ENCODE results near the gene NPAT. TPM values are rescaled to one million over a fixed set of nuclear protein-coding genes. Genes with fewer than 3 reads are reported as not detected.

Gene NPAT
- total and polyA plus RNA-seq, 2 of the 13 experiments (the other 11 are each of a cell fraction or from before 2014, with no cell fraction given) = 4.4 to 11.2 TPM

- TF ChIP-seq, protein P1, sequence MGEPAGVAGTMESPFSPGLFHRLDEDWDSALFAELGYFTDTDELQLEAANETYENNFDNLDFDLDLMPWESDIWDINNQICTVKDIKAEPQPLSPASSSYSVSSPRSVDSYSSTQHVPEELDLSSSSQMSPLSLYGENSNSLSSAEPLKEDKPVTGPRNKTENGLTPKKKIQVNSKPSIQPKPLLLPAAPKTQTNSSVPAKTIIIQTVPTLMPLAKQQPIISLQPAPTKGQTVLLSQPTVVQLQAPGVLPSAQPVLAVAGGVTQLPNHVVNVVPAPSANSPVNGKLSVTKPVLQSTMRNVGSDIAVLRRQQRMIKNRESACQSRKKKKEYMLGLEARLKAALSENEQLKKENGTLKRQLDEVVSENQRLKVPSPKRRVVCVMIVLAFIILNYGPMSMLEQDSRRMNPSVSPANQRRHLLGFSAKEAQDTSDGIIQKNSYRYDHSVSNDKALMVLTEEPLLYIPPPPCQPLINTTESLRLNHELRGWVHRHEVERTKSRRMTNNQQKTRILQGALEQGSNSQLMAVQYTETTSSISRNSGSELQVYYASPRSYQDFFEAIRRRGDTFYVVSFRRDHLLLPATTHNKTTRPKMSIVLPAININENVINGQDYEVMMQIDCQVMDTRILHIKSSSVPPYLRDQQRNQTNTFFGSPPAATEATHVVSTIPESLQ (CRISPR knock-in tag; conservative IDR thresholded peaks at IDR 0.05) = no peak
- TF ChIP-seq, protein P2, sequence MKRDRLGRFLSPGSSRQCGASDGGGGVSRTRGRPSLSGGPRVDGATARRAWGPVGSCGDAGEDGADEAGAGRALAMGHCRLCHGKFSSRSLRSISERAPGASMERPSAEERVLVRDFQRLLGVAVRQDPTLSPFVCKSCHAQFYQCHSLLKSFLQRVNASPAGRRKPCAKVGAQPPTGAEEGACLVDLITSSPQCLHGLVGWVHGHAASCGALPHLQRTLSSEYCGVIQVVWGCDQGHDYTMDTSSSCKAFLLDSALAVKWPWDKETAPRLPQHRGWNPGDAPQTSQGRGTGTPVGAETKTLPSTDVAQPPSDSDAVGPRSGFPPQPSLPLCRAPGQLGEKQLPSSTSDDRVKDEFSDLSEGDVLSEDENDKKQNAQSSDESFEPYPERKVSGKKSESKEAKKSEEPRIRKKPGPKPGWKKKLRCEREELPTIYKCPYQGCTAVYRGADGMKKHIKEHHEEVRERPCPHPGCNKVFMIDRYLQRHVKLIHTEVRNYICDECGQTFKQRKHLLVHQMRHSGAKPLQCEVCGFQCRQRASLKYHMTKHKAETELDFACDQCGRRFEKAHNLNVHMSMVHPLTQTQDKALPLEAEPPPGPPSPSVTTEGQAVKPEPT (CRISPR knock-in tag; IDR thresholded peaks at IDR 0.05; ENCODE audit: low read depth) = no peak
- TF ChIP-seq TBX2 (CRISPR knock-in tag; IDR thresholded peaks at IDR 0.05; ENCODE audit: borderline replicate concordance) = peak; percentile 82; the same call in 1 of the 2 replicates
- no peak; the same call in 1 of the 2 replicates for TF ChIP-seq NFIB (CRISPR knock-in tag; IDR thresholded peaks at IDR 0.05; ENCODE audit: borderline replicate concordance)
- TF ChIP-seq AGO1 (IDR thresholded peaks at IDR 0.05; ENCODE audit: low read depth, low read length, poor library complexity, severe bottlenecking) = no peak
- TF ChIP-seq EZH2 (conservative IDR thresholded peaks at IDR 0.05; ENCODE audit: low read depth, low read length) = no peak
- TF ChIP-seq, protein P3, sequence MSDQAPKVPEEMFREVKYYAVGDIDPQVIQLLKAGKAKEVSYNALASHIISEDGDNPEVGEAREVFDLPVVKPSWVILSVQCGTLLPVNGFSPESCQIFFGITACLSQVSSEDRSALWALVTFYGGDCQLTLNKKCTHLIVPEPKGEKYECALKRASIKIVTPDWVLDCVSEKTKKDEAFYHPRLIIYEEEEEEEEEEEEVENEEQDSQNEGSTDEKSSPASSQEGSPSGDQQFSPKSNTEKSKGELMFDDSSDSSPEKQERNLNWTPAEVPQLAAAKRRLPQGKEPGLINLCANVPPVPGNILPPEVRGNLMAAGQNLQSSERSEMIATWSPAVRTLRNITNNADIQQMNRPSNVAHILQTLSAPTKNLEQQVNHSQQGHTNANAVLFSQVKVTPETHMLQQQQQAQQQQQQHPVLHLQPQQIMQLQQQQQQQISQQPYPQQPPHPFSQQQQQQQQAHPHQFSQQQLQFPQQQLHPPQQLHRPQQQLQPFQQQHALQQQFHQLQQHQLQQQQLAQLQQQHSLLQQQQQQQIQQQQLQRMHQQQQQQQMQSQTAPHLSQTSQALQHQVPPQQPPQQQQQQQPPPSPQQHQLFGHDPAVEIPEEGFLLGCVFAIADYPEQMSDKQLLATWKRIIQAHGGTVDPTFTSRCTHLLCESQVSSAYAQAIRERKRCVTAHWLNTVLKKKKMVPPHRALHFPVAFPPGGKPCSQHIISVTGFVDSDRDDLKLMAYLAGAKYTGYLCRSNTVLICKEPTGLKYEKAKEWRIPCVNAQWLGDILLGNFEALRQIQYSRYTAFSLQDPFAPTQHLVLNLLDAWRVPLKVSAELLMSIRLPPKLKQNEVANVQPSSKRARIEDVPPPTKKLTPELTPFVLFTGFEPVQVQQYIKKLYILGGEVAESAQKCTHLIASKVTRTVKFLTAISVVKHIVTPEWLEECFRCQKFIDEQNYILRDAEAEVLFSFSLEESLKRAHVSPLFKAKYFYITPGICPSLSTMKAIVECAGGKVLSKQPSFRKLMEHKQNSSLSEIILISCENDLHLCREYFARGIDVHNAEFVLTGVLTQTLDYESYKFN (CRISPR knock-in tag; conservative IDR thresholded peaks at IDR 0.05) = peak; percentile 20; the same call in 1 of the 2 replicates
- peak; percentile 95 for TF ChIP-seq ZNF501 (CRISPR knock-in tag; IDR thresholded peaks at IDR 0.05)
- TF ChIP-seq ZNF749 (CRISPR knock-in tag; IDR thresholded peaks at IDR 0.05; ENCODE audit: borderline replicate concordance) = no peak; the same call in 1 of the 2 replicates
- TF ChIP-seq SIN3B (IDR thresholded peaks at IDR 0.05; ENCODE audit: low read length) = no peak
- no peak for TF ChIP-seq ZNF326 (CRISPR knock-in tag; IDR thresholded peaks at IDR 0.05; ENCODE audit: borderline replicate concordance)
- no peak for TF ChIP-seq JDP2 (CRISPR knock-in tag; IDR thresholded peaks at IDR 0.05; ENCODE audit: borderline replicate concordance)
- peak; percentile 96 for TF ChIP-seq ZFX (CRISPR knock-in tag; IDR thresholded peaks at IDR 0.05; ENCODE audit: low read depth)
Observed at GRCh38 chr11:108121274-108122155, 100.9 kb downstream of the NPAT start, which contains the start of gene ACAT1 (continued).

Data from HepG2 (cell line).